GM18508 (cell line): ENCODE results near the gene TRMT10B.
"Not testable (repeated sequence)": the region's sequence is repeated elsewhere in the genome, so short reads cannot be mapped to it uniquely, and the experiment has no call there.

ENCODE experiments used
- ATAC-seq: cut with Tn5 transposase; IDR thresholded peaks from one replicate; pipeline ENCODE4 v1.9.1; 2021; ENCODE audit warnings: moderate number of reproducible peaks; ENCODE audit not compliant: insufficient read depth, unreplicated experiment

Gene TRMT10B

GRCh38 chr9:37749129-37749528 is 4.5 kb upstream of the TRMT10B start:
- no peak for ATAC-seq

- no peak for ATAC-seq
These were observed 2.4 kb upstream of the TRMT10B start for GRCh38 chr9:37751186-37751585.

- ATAC-seq, result not testable (repeated sequence)
These were observed 1.9 kb upstream of the TRMT10B start for GRCh38 chr9:37751704-37752103.

- not testable (repeated sequence) for ATAC-seq
These were observed 1.5 kb upstream of the TRMT10B start for GRCh38 chr9:37752112-37752511.

- no peak for ATAC-seq
These were observed 740 bp upstream of the TRMT10B start for GRCh38 chr9:37752642-37753488.

GRCh38 chr9:37758747-37759146 is 5.1 kb downstream of the TRMT10B start:
- ATAC-seq, result no peak

GRCh38 chr9:37760416-37761161 is 7.0 kb downstream of the TRMT10B start:
- no peak for ATAC-seq

- ATAC-seq, result no peak
These were observed 7.9 kb downstream of the TRMT10B start for GRCh38 chr9:37761511-37761910.

GRCh38 chr9:37765263-37765662 is 11.7 kb downstream of the TRMT10B start:
- ATAC-seq, result not testable (repeated sequence)

- no peak for ATAC-seq
These were observed 15.7 kb downstream of the TRMT10B start for GRCh38 chr9:37769306-37769705.

GRCh38 chr9:37769995-37770394 is 16.4 kb downstream of the TRMT10B start:
- ATAC-seq, result no peak

- no peak for ATAC-seq
These were observed 21.8 kb downstream of the TRMT10B start for GRCh38 chr9:37775216-37775919.

- ATAC-seq, result no peak
These were observed 22.7 kb downstream of the TRMT10B start for GRCh38 chr9:37776328-37776727.

- no peak for ATAC-seq
These were observed 24.9 kb downstream of the TRMT10B start for GRCh38 chr9:37778534-37778933.

- ATAC-seq, result no peak
These were observed 30.6 kb downstream of the TRMT10B start for GRCh38 chr9:37784291-37784615.

GRCh38 chr9:37784616-37785483 is 31.2 kb downstream of the TRMT10B start, which contains the start of gene EXOSC3:
EXOSC3 (minus strand) TSS chr9:37785064; CDS start chr9:37785044, 20 bp downstream.
- ATAC-seq, result peak; percentile 43

GRCh38 chr9:37787059-37787458 is 33.5 kb downstream of the TRMT10B start:
- ATAC-seq, result no peak

- no peak for ATAC-seq
These were observed 34.7 kb downstream of the TRMT10B start for GRCh38 chr9:37788332-37788731.

GRCh38 chr9:37790096-37790495 is 36.5 kb downstream of the TRMT10B start:
- ATAC-seq, result no peak

GRCh38 chr9:37792122-37792521 is 38.5 kb downstream of the TRMT10B start:
- no peak for ATAC-seq
